Measurements from ENCODE around the gene NFKBIB.
"Not testable (repeated sequence)": the region's sequence is repeated elsewhere in the genome, so short reads cannot be mapped to it uniquely, and the experiment has no call there.

The NFKBIB gene, protein sequence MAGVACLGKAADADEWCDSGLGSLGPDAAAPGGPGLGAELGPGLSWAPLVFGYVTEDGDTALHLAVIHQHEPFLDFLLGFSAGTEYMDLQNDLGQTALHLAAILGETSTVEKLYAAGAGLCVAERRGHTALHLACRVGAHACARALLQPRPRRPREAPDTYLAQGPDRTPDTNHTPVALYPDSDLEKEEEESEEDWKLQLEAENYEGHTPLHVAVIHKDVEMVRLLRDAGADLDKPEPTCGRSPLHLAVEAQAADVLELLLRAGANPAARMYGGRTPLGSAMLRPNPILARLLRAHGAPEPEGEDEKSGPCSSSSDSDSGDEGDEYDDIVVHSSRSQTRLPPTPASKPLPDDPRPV

DNA sequence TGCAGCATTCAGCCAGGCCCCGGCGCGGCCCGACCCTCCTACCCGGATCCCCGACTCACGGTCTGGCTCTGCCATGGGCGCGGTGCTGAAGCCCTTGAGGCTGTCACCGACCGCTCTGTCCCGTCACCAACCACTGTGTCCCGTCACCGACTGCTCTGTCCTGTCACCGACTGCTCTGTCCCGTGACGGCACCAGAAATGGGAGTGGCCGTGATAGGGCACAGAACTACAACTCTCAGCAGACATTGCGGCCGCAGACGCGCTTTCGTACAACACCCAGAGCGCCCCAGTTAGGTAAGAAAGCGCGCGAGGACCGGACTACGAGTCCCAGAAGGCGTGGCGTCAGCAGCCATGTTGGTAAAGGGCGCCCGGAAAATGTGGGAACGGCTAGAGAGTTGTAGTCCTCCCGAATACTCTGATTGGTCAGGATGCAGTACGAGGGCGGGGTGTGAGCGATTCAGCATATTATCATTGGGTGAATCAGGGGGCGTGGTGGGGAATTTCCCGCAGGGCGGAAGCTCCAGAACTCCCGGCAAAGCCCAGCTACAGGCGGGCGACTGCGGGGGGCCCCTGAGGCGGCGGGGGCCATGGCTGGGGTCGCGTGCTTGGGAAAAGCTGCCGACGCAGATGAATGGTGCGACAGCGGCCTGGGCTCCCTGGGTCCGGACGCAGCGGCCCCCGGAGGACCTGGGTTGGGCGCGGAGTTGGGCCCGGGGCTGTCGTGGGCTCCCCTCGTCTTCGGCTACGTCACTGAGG, at the start of gene NFKBIB, which contains the start of gene SIRT2:
NFKBIB (plus strand) TSS at position 523 of the 755 bp plus-strand sequence; CDS start at position 587, 64 bp downstream.
SIRT2 (minus strand) TSS at position 172 of the 755 bp plus-strand sequence; CDS start at position 75, 97 bp downstream.
- peaks cover 50% of the 10 kb centered on the region for H3K4me1 Mint-ChIP-seq
- H3K4me3 Mint-ChIP-seq: peak within 1 kb of the TSS; percentile 92 to 99
- peak within 1 kb of the TSS; percentile 96 to 98 for H3K27ac Mint-ChIP-seq
- ATAC-seq (peak; percentile 95), DNase-seq (peak; percentile 99 to 100)
- H3K9me3 Mint-ChIP-seq: no peaks in the 10 kb centered on the region
- H3K27me3 Mint-ChIP-seq: no peaks in the 10 kb centered on the region

DNA sequence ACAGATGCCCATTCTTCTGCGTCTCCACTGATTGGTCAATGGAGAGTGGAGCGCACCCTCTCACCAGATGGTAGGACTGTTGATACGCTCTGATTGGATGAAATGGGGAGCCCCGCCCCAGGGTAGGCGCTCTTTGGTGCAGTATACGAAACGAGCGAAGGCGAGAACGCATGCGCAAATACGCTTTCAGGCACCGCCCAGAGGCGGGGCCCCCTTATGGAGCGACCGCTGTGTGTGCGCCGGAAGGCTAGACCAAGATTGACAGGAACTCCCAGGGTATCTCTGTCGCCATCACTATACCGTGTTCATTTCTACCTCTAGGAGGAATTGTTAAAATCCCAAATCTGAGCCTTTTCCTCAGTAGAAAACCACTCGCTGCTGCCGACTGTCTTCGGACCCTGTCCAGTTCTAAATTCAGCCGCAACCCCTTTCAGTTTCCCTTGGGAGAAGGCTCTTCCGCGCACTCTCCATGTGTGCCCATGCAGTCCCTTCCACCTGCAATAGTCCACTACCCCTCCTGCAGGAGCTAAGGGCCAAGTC, 49.3 kb upstream of the NFKBIB start:
- peaks cover 63% of the 10 kb centered on the region for H3K4me1 Mint-ChIP-seq
- DNase-seq (peak; percentile 99), ATAC-seq (peak; percentile 86)
- no peaks in the 10 kb centered on the region for H3K27me3 Mint-ChIP-seq
- peak overlapping the region; percentile 90 to 96 for H3K4me3 Mint-ChIP-seq
- no peaks in the 10 kb centered on the region for H3K9me3 Mint-ChIP-seq
- peak overlapping the region; percentile 97 to 100 for H3K27ac Mint-ChIP-seq

DNA sequence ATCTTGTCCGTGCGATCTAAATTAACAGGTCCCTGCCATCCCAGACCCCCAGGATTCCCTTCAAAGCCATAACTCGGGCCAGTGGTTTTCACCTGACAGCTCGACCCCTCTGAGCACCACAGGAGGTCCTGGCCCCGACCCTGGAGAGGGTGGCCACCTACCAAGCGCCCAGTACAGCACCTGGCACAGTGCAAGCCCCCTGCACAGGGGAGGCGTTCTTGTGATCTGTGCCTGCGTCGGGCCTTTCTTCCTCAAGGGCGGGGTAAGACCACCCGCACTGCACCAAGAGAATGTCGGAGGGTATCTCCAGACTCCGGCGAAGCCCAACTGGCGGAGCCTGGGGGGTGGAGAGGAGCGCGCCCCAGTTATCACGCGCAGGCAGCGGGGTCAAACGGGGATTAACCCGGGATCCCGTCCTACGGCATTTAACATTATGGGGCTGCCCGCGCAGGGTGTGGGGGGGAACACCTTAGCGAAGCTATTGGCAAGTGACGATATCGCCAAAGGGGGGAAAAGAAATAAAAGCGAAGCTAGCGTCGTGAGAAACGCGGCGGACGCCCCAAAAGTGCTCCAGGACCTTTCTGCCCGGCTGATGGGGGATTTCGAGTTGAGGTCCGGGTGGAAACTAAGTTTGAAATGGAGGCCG, 48.7 kb upstream of the NFKBIB start:
- Mint-ChIP-seq H3K4me3 (peak overlapping the region; percentile 90 to 96), H3K27me3 (no peaks in the 10 kb centered on the region), H3K27ac (peak overlapping the region; percentile 97 to 100), H3K4me1 (peaks cover 58% of the 10 kb centered on the region), H3K9me3 (no peaks in the 10 kb centered on the region)
- no peak for ATAC-seq
- DNase-seq: peak; percentile 57 to 58

DNA sequence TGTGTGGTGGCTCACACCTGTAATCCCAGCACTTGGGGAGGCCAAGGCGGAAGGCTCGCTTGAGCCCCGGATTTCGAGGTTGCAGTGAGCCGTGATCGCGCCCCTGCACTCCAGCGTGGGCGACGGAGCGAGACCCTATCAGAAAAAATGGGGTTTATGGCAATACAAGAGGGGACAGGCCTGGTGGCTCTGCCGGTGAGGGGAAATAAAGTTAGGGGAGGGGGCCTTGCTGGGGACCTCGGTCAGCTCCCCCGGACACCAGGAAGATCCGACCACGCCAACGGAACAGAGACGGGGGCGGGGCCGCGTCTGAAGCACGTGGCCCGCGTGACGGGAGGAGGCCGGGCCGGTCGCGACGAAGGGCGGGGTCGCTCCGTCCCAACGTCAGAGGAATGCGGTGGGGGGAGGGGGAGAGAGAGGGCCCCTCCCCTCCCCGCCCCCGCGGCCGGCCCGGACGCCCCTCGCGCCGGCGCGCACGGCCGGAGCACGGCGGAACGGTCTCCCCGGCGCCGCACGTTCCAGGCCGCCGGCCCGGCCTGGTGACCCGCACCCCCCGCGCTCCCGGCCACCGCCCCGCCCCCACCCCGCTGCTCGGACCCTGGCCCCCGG, 48.0 kb upstream of the NFKBIB start:
- Mint-ChIP-seq H3K27me3 (no peaks in the 10 kb centered on the region), H3K9me3 (no peaks in the 10 kb centered on the region), H3K4me1 (peaks cover 58% of the 10 kb centered on the region), H3K27ac (peak overlapping the region; percentile 97 to 100), H3K4me3 (peak overlapping the region; percentile 90 to 98)
- ATAC-seq (peak; percentile 7), DNase-seq (peak; percentile 90 to 93)

DNA sequence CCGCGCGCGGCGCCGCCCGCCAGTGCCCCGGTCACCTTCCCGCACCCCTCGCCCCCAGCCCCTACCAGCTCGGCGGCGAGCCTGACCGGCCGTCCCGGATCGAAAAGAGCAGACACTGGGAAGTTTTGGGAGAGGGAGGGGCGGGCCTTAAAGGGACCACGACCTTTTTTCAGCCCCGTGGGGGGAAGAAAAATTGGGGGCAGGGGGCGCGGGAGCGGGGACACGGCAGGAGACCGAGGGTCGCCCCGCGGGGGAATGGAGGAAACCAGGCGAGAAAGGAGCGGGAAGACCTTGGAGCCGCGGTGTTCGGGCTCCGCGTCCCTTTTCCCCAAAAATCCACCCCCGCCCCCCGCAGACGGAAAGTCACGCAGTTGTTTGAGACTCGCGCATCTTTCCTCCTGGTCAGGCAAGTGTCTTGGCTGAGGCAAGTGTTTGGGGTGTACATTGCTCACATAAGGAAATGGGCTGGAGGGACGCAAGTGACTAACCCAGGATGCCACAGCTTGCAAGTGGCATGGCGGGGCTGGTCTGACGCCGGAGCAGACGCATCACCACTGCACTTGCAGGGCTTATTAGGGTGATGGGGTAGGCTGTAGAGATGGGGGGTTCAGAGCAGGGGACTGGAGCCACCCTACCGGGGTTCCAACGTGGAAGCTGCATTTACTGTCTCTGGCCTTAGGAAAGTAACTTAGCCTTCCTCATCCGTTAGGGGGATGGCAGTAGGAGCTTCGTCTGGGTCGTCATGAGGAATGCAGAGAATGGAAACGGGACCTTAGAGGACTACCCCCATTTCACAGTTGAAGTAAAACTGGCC, 47.3 kb upstream of the NFKBIB start:
- Mint-ChIP-seq H3K9me3 (no peaks in the 10 kb centered on the region), H3K27ac (peak overlapping the region; percentile 89 to 98), H3K4me3 (peak overlapping the region; percentile 90 to 98), H3K27me3 (no peaks in the 10 kb centered on the region), H3K4me1 (peaks cover 58% of the 10 kb centered on the region)
- peak; percentile 58 to 74 for DNase-seq
- ATAC-seq: no peak

- DNase-seq (no peak), ATAC-seq (no peak)
- Mint-ChIP-seq H3K27me3 (no peaks in the 10 kb centered on the region), H3K27ac (peak overlapping the region in 1 of 2 donors; percentile 89), H3K4me3 (peak overlapping the region; percentile 90 to 98), H3K4me1 (peaks cover 56% of the 10 kb centered on the region), H3K9me3 (no peaks in the 10 kb centered on the region)
Observed at GRCh38 chr19:38853214-38853613, 46.6 kb upstream of the NFKBIB start.

DNA sequence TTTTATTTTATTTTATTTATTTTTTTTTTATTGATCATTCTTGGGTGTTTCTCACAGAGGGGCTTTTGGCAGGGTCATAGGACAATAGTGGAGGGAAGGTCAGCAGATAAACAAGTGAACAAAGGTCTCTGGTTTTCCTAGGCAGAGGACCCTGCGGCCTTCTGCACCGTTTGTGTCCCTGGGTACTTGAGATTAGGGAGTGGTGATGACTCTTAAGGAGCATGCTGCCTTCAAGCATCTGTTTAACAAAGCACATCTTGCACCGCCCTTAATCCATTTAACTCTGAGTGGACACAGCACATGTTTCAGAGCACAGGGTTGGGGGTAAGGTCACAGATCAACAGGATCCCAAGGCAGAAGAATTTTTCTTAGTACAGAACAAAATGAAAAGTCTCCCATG, 44.8 kb upstream of the NFKBIB start:
- H3K27me3 Mint-ChIP-seq, H3K27ac Mint-ChIP-seq, ATAC-seq, H3K9me3 Mint-ChIP-seq, H3K4me3 Mint-ChIP-seq, DNase-seq: not testable (repeated sequence)
- H3K4me1 Mint-ChIP-seq: peaks cover 56% of the 10 kb centered on the region

DNA sequence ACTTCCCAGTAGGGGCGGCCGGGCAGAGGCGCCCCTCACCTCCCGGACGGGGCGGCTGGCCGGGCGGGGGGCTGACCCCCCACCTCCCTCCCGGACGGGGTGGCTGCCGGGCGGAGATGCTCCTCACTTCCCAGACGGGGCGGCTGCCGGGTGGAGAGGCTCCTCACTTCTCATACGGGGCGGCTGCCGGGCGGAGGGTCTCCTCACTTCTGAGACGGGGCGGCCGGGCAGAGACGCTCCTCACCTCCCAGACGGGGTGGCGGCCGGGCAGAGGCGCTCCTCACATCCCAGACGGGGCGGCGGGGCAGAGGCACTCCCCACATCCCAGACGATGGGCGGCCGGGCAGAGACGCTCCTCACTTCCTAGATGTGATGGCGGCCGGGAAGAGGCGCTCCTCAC, 44.0 kb upstream of the NFKBIB start:
- not testable (repeated sequence) for H3K27ac Mint-ChIP-seq, H3K9me3 Mint-ChIP-seq, DNase-seq, H3K4me3 Mint-ChIP-seq, ATAC-seq, H3K27me3 Mint-ChIP-seq
- peaks cover 58% of the 10 kb centered on the region for H3K4me1 Mint-ChIP-seq

- H3K4me3 Mint-ChIP-seq: peak overlapping the region; percentile 42 to 74
- H3K4me1 Mint-ChIP-seq: peaks cover 51% of the 10 kb centered on the region
- peak overlapping the region; percentile 28 to 29 for H3K27ac Mint-ChIP-seq
- ATAC-seq (no peak), DNase-seq (no peak)
- no peaks in the 10 kb centered on the region for H3K27me3 Mint-ChIP-seq
- no peaks in the 10 kb centered on the region for H3K9me3 Mint-ChIP-seq
Observed at GRCh38 chr19:38856813-38857212, 43.0 kb upstream of the NFKBIB start.

DNA sequence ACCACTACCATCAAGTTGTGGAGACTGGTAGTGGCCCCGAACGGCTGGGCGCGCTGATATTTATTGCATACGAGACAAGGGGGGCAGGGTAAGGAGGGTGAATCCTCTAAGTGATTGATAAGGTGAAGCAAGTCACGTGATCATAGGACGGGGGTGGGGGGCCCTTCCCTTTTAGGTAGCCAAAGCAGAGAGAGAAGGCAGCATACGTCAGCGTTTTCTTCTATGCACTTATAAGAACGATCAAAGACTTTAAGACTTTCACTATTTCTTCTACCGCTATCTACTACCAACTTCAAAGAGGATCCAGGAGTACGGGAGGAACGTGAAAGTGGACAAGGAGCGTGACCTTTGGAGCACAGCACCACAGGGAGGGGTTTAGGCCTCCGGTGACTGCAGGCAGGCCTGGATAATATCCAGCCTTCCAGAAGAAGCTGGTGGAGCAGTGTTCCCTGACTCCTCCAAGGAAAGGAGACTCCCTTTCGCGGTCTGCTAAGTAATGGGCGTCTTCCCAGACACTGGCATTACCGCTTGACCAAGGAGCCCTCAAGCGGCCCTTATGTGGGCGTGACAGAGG, 40.1 kb upstream of the NFKBIB start:
- H3K4me3 Mint-ChIP-seq, H3K27me3 Mint-ChIP-seq, ATAC-seq, H3K9me3 Mint-ChIP-seq, DNase-seq, H3K27ac Mint-ChIP-seq: not testable (repeated sequence)
- H3K4me1 Mint-ChIP-seq: peaks cover 49% of the 10 kb centered on the region

- peaks cover 7 to 8% of the 10 kb centered on the region in 2 donors for H3K9me3 Mint-ChIP-seq
- H3K4me3 Mint-ChIP-seq: no peak overlapping the region
- H3K27me3 Mint-ChIP-seq: no peaks in the 10 kb centered on the region
- ATAC-seq: no peak
- DNase-seq: no peak
- H3K27ac Mint-ChIP-seq: no peak overlapping the region
- peaks cover 62% of the 10 kb centered on the region for H3K4me1 Mint-ChIP-seq
Observed at GRCh38 chr19:38861368-38861767, 38.4 kb upstream of the NFKBIB start.

DNA sequence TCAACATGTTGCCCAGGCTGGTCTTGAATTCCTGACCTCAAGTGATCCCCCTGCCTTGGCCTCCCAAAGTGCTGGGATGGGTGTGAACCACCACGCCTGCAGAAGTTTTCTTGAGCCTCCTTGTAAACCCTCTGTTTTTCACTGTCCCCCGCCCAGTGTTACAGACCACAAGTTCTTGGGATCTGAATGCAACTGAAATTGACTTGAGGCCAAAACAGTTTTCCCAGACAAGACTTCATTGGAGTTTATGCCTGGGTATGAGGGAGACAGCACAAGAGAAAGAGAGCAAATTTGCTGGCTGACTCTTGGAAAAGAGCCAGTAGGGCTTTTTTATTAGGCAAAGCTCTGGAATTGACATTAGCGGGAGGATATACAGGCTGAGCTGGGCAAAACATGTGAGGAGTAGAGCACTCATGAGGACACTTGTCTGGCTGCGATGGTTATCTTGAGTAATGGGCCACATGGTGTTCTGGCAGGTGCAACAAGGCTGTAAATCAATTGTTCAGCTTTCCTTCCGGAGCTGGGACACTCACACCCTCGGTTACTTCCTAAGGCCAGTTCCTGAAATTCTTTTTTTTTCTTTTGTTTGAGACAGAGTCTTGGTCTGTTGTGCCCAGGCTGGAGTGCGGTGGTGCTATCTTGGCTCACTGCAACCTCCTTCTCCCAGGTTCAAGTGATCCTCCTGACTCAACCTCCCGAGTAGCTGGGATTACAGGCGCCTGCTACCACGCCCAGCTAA, 37.3 kb upstream of the NFKBIB start:
- H3K4me3 Mint-ChIP-seq: no peak overlapping the region

GRCh38 chr19:38867171-38867780, 32.5 kb upstream of the NFKBIB start:
- peaks cover 7 to 8% of the 10 kb centered on the region in 2 donors for H3K9me3 Mint-ChIP-seq
- DNase-seq: no peak
- no peak overlapping the region for H3K4me3 Mint-ChIP-seq
- peaks cover 76% of the 10 kb centered on the region for H3K4me1 Mint-ChIP-seq
- no peak overlapping the region for H3K27ac Mint-ChIP-seq
- no peaks in the 10 kb centered on the region for H3K27me3 Mint-ChIP-seq
- ATAC-seq: no peak

More for the DNA sequence above, 37.3 kb upstream of the NFKBIB start:
- Mint-ChIP-seq H3K27ac (no peak overlapping the region), H3K9me3 (peaks cover 7 to 8% of the 10 kb centered on the region in 2 donors), H3K27me3 (no peaks in the 10 kb centered on the region), H3K4me1 (peaks cover 60% of the 10 kb centered on the region)
- ATAC-seq: no peak
- no peak for DNase-seq
